Measurements from ENCODE around the gene A3GALT2. TPM values are rescaled to one million over a fixed set of nuclear protein-coding genes. Genes with fewer than 3 reads are reported as not detected.

A3GALT2 gene
- total and polyA plus RNA-seq, 2 donors (not counting 1 experiment from before 2014, with no cell fraction given) = not detected

DNA sequence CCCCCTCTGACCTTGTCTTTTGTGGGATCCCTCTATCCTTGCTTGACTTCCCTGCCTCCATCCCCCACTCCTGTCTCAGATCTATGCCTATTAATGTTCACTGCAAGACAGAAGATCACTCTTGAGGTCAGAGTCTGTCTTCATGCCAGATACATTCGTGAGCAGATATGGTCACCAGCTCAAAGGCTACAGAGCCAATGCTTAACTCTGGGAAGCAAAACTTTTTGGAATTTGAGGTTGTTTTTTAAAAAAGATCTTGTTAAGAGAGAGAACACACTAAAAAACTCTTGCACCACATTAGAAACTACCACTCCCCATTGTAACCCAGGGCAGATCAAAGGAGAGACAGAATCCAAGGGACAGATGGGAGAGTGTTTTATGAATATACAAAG is 17.1 kb upstream of the A3GALT2 start:
- intact Hi-C loops (cut with micrococcal nuclease) = no loop called here
- Histone ChIP-seq H3K79me2 (ENCODE audit: control insufficient read depth, insufficient read depth, low read length) (peaks cover 59% of the 10 kb centered on the region), H3K4me3 (ENCODE audit: control extremely low read depth in 1 of 5, extremely low read depth in 1 of 5, insufficient read depth in 1 of 5, low read depth in 2 of 5, low read length in 4 of 5) (no peak overlapping the region), H3K9ac (ENCODE audit: low read length) (no peak overlapping the region), H4K20me1 (ENCODE audit: control insufficient read depth, insufficient read depth, low read length, poor library complexity, severe bottlenecking) (peaks cover 74% of the 10 kb centered on the region), H3K4me2 (replicated peaks; ENCODE audit: low read depth, low read length, poor library complexity, severe bottlenecking) (no peak overlapping the region), H3K4me1 (ENCODE audit: control insufficient read depth in 2 of 2, insufficient read depth in 2 of 2, low read length in 2 of 2) (peaks cover 11 to 14% of the 10 kb centered on the region in 2 donors), H3K9me3 (ENCODE audit: control extremely low read depth in 1 of 3, control insufficient read depth in 2 of 3, insufficient read depth in 1 of 3, low read length in 2 of 3) (no peaks in the 10 kb centered on the region), H2AFZ (ENCODE audit: insufficient read depth, low read depth, low read length, poor library complexity, severe bottlenecking) (no peak overlapping the region), H3K36me3 (replicated peaks in 1 of 2; ENCODE audit: control extremely low read depth in 1 of 2, control insufficient read depth in 1 of 2, extremely low read depth in 1 of 2, insufficient read depth in 2 of 2, low read length in 1 of 2) (peaks cover 0 to 18% of the 10 kb centered on the region in 2 experiments), H3K27ac (ENCODE audit: low read length in 2 of 2) (no peak overlapping the region), H3K27me3 (replicated peaks in 1 of 4; ENCODE audit: control extremely low read depth in 1 of 4, control insufficient read depth in 3 of 4, insufficient read depth in 4 of 4, low read length in 3 of 4) (no peaks in the 10 kb centered on the region)
- WGBS (ENCODE audit: insufficient coverage) = 100% methylated on average over 1 of the region's 1 CpG
- H3K9me3 Mint-ChIP-seq (ENCODE audit: insufficient read depth) = no peaks in the 10 kb centered on the region
- no peak overlapping the region for H3K27ac Mint-ChIP-seq
- ATAC-seq (ENCODE audit: low read depth) = no peak
- no peak overlapping the region for H3K4me3 Mint-ChIP-seq
- CTCF ChIA-PET = no interaction called here
- POLR2A ChIA-PET = no interaction called here
- DNase-seq = no peak
- H3K4me1 Mint-ChIP-seq = peaks cover 24% of the 10 kb centered on the region
- H3K27me3 Mint-ChIP-seq = no peaks in the 10 kb centered on the region
- TF ChIP-seq, protein P1, sequence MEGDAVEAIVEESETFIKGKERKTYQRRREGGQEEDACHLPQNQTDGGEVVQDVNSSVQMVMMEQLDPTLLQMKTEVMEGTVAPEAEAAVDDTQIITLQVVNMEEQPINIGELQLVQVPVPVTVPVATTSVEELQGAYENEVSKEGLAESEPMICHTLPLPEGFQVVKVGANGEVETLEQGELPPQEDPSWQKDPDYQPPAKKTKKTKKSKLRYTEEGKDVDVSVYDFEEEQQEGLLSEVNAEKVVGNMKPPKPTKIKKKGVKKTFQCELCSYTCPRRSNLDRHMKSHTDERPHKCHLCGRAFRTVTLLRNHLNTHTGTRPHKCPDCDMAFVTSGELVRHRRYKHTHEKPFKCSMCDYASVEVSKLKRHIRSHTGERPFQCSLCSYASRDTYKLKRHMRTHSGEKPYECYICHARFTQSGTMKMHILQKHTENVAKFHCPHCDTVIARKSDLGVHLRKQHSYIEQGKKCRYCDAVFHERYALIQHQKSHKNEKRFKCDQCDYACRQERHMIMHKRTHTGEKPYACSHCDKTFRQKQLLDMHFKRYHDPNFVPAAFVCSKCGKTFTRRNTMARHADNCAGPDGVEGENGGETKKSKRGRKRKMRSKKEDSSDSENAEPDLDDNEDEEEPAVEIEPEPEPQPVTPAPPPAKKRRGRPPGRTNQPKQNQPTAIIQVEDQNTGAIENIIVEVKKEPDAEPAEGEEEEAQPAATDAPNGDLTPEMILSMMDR (IDR thresholded peaks at IDR 0.05) = no peak
- TF ChIP-seq EZH2 (IDR thresholded peaks at IDR 0.05; ENCODE audit: borderline replicate concordance, insufficient read depth, low read depth, low read length, poor library complexity, severe bottlenecking) = no peak

DNA sequence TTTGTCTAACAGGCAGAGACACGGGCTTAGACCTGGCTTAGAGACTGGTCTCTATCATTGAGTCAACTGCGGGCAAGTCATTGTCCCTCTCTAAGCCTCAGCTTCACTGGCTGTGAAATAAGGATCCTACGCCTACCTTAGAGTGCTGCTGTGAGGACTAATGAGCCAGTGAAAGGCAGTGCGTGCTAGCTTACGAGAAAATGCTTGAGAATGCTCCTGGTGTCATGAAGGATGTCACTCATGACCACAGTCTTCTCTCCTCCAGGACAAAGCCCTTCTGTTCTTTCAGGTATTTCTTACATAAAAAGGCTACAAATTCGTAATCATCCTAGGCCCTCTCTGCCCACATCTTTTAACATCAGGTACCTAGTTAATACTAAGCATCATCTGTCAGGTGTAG is 16.5 kb upstream of the A3GALT2 start:
- no peak overlapping the region for H3K27ac ChIP-seq (ENCODE audit: low read length in 2 of 2)
- H3K4me2 ChIP-seq (replicated peaks; ENCODE audit: low read depth, low read length, poor library complexity, severe bottlenecking) = no peak overlapping the region
- POLR2A ChIA-PET = no interaction called here
- H3K79me2 ChIP-seq (ENCODE audit: control insufficient read depth, insufficient read depth, low read length) = peaks cover 53% of the 10 kb centered on the region
- TF ChIP-seq, protein P1 (IDR thresholded peaks at IDR 0.05) = no peak
- TF ChIP-seq EZH2 (IDR thresholded peaks at IDR 0.05; ENCODE audit: borderline replicate concordance, insufficient read depth, low read depth, low read length, poor library complexity, severe bottlenecking) = no peak
- ATAC-seq (ENCODE audit: low read depth) (no peak), DNase-seq (no peak)
- no peaks in the 10 kb centered on the region for H3K27me3 Mint-ChIP-seq
- no peaks in the 10 kb centered on the region for H3K9me3 Mint-ChIP-seq (ENCODE audit: insufficient read depth)
- no peaks in the 10 kb centered on the region for H3K27me3 ChIP-seq (replicated peaks in 1 of 4; ENCODE audit: control extremely low read depth in 1 of 4, control insufficient read depth in 3 of 4, insufficient read depth in 4 of 4, low read length in 3 of 4)
- H3K36me3 ChIP-seq (replicated peaks in 1 of 2; ENCODE audit: control extremely low read depth in 1 of 2, control insufficient read depth in 1 of 2, extremely low read depth in 1 of 2, insufficient read depth in 2 of 2, low read length in 1 of 2) = peaks cover 0 to 22% of the 10 kb centered on the region in 2 experiments
- intact Hi-C loops (cut with micrococcal nuclease) = no loop called here
- no peak overlapping the region for H3K4me3 ChIP-seq (ENCODE audit: control extremely low read depth in 1 of 5, extremely low read depth in 1 of 5, insufficient read depth in 1 of 5, low read depth in 2 of 5, low read length in 4 of 5)
- H3K9ac ChIP-seq (ENCODE audit: low read length) = no peak overlapping the region
- CTCF ChIA-PET = interaction anchor here (1.4 kb wide), 1 partner anchor 42 kb away, joined by 8 read pairs; no protein-coding TSS in a partner anchor
- H3K9me3 ChIP-seq (ENCODE audit: control extremely low read depth in 1 of 3, control insufficient read depth in 2 of 3, insufficient read depth in 1 of 3, low read length in 2 of 3) = no peaks in the 10 kb centered on the region
- H3K4me3 Mint-ChIP-seq = no peak overlapping the region
- peaks cover 6 to 10% of the 10 kb centered on the region in 2 donors for H3K4me1 ChIP-seq (ENCODE audit: control insufficient read depth in 2 of 2, insufficient read depth in 2 of 2, low read length in 2 of 2)
- peaks cover 20% of the 10 kb centered on the region for H3K4me1 Mint-ChIP-seq
- H4K20me1 ChIP-seq (ENCODE audit: control insufficient read depth, insufficient read depth, low read length, poor library complexity, severe bottlenecking) = peaks cover 74% of the 10 kb centered on the region
- H3K27ac Mint-ChIP-seq = no peak overlapping the region
- no peak overlapping the region for H2AFZ ChIP-seq (ENCODE audit: insufficient read depth, low read depth, low read length, poor library complexity, severe bottlenecking)
- WGBS (ENCODE audit: insufficient coverage) = 96% methylated on average over 5 of the region's 6 CpGs
